Thyroid gland (tissue), 4 donors: ENCODE results near the gene SEC14L2.

Experiments
- POLR2A ChIP-seq, 2 donors: fragments of 450-650 bp; IDR thresholded peaks; one replicate each; pipeline ENCODE4 v1.6.1; 2017; ENCODE audit warnings: antibody characterized with exemption in 2 of 2, mild to moderate bottlenecking in 2 of 2, moderate library complexity in 1 of 2
- TF ChIP-seq, protein P1 (sequence below), 6 experiments: fragments of 200-600 bp in 3 of 6; fragments of 450-650 bp in 3 of 6; sonication (generic) in 3 of 6; IDR thresholded peaks; one replicate each; pipeline ENCODE4 v1.5.1; 2016 to 2019; ENCODE audit warnings: antibody characterized with exemption in 6 of 6, mild to moderate bottlenecking in 2 of 6, inconsistent platforms in 1 of 6, moderate library complexity in 1 of 6

DNA sequence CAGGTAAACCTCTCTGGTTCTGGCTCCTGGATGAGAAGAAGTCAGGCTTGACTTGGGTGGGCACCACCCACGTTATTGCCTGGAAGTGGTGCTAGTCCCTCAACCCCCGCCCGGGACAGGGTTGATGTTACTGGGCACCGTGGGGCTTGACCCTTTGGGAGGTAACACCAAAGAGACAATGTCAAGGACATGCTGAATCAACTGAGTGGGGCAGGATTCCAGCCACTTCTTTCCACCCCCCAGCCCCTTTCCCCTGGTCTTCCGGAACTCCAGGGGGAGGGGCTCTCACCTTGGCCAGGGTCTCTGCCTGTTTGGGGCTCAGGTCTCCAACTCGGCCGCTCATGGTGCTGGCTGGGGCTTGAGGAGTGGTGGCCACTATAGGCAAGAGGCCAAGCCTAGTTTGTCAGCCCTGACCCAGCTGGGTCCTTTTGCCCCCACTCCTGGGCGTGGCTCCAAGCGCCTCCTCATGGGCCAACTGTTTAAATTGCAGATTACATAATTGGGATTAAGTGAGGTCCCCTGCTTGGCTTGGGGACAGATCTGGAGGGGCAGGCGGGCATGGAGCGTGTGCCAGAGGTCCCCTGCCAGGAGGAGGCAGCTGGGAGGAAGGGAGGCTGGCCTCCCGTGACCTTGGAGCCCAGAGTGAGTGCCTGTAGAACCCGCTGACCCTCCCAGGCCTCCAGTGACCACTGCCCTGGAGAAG is 74.9 kb downstream of the SEC14L2 start, which contains the start of gene SEC14L3:
- TF ChIP-seq POLR2A (IDR thresholded peaks at IDR 0.05): no peak
- TF ChIP-seq, protein P1, sequence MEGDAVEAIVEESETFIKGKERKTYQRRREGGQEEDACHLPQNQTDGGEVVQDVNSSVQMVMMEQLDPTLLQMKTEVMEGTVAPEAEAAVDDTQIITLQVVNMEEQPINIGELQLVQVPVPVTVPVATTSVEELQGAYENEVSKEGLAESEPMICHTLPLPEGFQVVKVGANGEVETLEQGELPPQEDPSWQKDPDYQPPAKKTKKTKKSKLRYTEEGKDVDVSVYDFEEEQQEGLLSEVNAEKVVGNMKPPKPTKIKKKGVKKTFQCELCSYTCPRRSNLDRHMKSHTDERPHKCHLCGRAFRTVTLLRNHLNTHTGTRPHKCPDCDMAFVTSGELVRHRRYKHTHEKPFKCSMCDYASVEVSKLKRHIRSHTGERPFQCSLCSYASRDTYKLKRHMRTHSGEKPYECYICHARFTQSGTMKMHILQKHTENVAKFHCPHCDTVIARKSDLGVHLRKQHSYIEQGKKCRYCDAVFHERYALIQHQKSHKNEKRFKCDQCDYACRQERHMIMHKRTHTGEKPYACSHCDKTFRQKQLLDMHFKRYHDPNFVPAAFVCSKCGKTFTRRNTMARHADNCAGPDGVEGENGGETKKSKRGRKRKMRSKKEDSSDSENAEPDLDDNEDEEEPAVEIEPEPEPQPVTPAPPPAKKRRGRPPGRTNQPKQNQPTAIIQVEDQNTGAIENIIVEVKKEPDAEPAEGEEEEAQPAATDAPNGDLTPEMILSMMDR (IDR thresholded peaks at IDR 0.05): no peak
